Kasumi-1 (cell line): ENCODE results near the gene CSF3R.

ENCODE experiments used
- DNase-seq, 2 experiments: peaks; one replicate each; lab custom pipeline; 2025; lab: John Stamatoyannopoulos, UW

CSF3R gene

GRCh38 chr1:36419569-36419968, 63.1 kb downstream of the CSF3R start:
- DNase-seq, result no peak

GRCh38 chr1:36419140-36419539, 63.6 kb downstream of the CSF3R start:
- no peak for DNase-seq

GRCh38 chr1:36417931-36418330, 64.8 kb downstream of the CSF3R start:
- DNase-seq, result no peak
